BLaER1 (cell line): Measurements from ENCODE around the gene TIMP2.
"Not testable (repeated sequence)": the region's sequence is repeated elsewhere in the genome, so short reads cannot be mapped to it uniquely, and the experiment has no call there.

Experiments used
- H3K27ac ChIP-seq: shearing (Covaris generic); formaldehyde crosslinking; 2 replicates; pipeline ENCODE4 v1.8.1; 2022
- H3K27me3 ChIP-seq: shearing (Covaris generic); formaldehyde crosslinking; 2 replicates; pipeline ENCODE4 v1.8.1; 2022
- H3K36me3 ChIP-seq: shearing (Covaris generic); formaldehyde crosslinking; 2 replicates; pipeline ENCODE4 v1.8.1; 2022
- H3K4me1 ChIP-seq: shearing (Covaris generic); formaldehyde crosslinking; 2 replicates; pipeline ENCODE4 v1.8.1; 2022
- H3K4me2 ChIP-seq: shearing (Covaris generic); formaldehyde crosslinking; 2 replicates; pipeline ENCODE4 v1.8.1; 2022
- H3K4me3 ChIP-seq: shearing (Covaris generic); formaldehyde crosslinking; 2 replicates; pipeline ENCODE4 v1.8.1; 2022
- H3K9ac ChIP-seq: shearing (Covaris generic); formaldehyde crosslinking; 2 replicates; pipeline ENCODE4 v1.8.1; 2022
- H3K9me3 ChIP-seq: shearing (Covaris generic); formaldehyde crosslinking; 2 replicates; pipeline ENCODE4 v1.8.1; 2022
- H4K20me1 ChIP-seq: shearing (Covaris generic); formaldehyde crosslinking; 2 replicates; pipeline ENCODE4 v1.8.1; 2022
- Cebpa-rat ChIP-seq: shearing (Covaris generic); IDR thresholded peaks from 2 replicates; pipeline ENCODE4 v1.8.1; 2022

The TIMP2 gene

DNA sequence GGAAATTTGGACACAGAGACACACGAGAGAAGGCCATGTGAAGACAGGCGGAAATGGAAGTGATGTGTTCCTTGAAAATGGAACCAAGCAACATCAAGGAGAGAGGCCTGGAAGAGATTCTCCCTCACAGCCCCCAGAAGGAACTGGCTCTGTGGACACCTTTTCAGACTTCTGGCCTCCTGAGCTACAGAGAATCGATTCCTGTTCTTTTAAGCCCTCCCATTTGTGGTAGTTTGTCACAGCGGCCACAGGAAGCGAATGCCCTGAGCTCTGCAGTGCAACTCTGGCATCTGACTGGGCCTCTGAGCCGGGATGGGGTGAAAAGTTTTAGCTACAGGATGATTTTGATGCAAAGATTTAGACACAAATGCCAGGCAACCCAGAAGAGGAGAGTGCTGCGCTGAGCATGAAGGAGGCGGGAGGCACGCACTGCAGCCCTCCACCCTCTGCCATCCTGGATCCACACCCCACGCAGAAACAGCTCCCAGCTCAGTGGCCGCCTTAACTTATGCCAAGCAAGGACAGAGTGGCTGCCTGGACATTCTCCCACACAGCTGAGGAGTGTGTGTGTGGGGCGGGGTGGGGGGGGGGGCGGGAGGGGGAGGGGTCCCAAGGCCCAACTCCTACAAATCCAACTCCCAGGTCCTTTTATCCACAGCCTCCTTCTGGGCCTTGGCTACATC, 2.2 kb downstream of the TIMP2 start:
- Histone ChIP-seq H4K20me1 (peaks cover 63% of the 10 kb centered on the region), H3K27me3 (no peaks in the 10 kb centered on the region), H3K27ac (peak overlapping the region; percentile 56), H3K36me3 (peaks cover 25% of the 10 kb centered on the region; the same call in 1 of the 2 replicates), H3K4me2 (peak overlapping the region; percentile 97), H3K9ac (peak overlapping the region; percentile 63), H3K4me3 (peak overlapping the region; percentile 78), H3K4me1 (peaks cover 69% of the 10 kb centered on the region), H3K9me3 (no peaks in the 10 kb centered on the region)
- no peak for TF ChIP-seq Cebpa-rat

DNA sequence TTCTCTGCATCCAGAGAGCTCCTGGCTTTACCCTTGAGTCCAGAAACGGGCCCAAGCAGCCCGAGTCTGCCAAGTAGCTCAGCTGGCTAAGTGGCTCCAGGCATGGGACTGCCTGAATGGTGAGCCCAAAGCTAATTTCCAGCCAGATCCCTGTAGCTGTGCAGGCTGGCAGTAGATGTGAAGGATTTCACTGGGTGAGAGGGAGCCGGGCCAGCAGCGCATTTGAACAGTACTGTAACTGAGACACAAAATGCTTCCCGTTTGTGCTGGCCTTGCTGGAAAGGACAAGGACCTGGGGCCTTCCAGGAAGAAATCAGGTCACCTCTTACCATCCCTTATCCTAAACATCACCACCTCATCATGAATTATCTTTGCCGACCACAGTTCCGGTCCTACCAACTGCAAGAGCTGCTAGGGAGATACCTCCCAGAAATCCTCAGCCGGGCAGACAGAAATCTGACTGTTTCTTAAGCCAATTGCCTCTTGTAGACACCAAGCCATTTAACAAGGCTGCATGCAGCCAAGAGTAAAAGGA, 3.7 kb downstream of the TIMP2 start:
- Histone ChIP-seq H4K20me1 (peaks cover 72% of the 10 kb centered on the region), H3K4me3 (no peak overlapping the region), H3K27me3 (no peaks in the 10 kb centered on the region), H3K9me3 (no peaks in the 10 kb centered on the region), H3K9ac (peak overlapping the region; percentile 44; the same call in 1 of the 2 replicates), H3K4me1 (peaks cover 84% of the 10 kb centered on the region), H3K36me3 (peaks cover 25% of the 10 kb centered on the region; the same call in 1 of the 2 replicates), H3K27ac (peak overlapping the region; percentile 8; the same call in 1 of the 2 replicates), H3K4me2 (peak overlapping the region; percentile 97)
- no peak for TF ChIP-seq Cebpa-rat

DNA sequence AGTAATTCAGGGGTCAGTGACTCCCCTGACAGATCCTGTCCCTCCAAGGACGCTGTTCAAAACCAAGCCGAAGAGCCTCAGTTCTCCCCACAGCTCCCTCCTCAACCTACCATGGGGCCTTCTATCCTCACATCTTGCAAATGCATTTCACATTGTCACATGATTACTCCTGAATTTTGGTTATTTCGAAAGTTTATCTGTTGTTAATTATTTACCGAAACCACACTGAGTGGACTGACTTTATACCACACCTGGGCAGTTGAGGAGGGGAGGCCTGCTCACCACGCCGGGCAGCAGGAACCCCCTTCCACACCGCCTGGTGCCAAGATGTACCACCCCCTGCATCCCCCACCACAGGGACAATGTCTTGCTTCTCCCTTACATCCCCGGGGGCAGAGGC, 4.7 kb downstream of the TIMP2 start:
- no peak for TF ChIP-seq Cebpa-rat
- Histone ChIP-seq H3K27me3 (no peaks in the 10 kb centered on the region), H4K20me1 (peaks cover 72% of the 10 kb centered on the region), H3K9ac (peak overlapping the region; percentile 44; the same call in 1 of the 2 replicates), H3K27ac (peak overlapping the region; percentile 8; the same call in 1 of the 2 replicates), H3K9me3 (no peaks in the 10 kb centered on the region), H3K36me3 (peaks cover 25% of the 10 kb centered on the region; the same call in 1 of the 2 replicates), H3K4me3 (no peak overlapping the region), H3K4me2 (peak overlapping the region; percentile 97), H3K4me1 (peaks cover 85% of the 10 kb centered on the region)

DNA sequence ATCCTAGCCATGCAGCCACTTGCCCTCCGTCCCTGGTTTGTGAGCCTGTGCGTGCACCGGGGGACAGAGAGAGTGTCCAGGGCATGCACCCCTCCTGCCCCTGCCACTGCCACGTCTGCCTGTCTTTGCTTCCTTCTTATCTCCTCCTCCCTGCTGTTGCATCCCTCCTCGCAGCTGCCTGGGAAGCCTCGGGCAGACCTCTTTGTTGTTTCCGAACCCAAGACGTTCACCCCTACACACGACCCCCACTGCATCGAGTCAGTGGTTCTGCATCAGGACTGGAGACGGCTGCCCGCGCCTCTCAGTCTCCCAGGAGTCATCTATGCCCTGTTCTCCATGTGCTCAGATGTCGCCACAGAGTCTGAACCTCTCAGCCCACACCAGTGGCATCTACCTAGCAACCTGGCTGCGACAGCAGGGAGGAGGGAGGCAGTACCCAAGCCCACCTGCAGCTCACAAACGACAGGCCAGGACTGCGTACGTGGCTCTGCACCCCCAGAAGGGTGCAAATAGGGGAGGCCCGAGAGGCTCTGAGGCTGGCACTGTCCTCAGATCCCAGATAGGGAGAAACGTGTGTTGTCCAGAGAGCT, 5.2 kb downstream of the TIMP2 start:
- Histone ChIP-seq H4K20me1 (peaks cover 72% of the 10 kb centered on the region), H3K27me3 (no peaks in the 10 kb centered on the region), H3K9ac (peak overlapping the region; percentile 27; the same call in 1 of the 2 replicates), H3K27ac (peak overlapping the region; percentile 8; the same call in 1 of the 2 replicates), H3K4me3 (no peak overlapping the region), H3K9me3 (no peaks in the 10 kb centered on the region), H3K36me3 (peaks cover 25% of the 10 kb centered on the region; the same call in 1 of the 2 replicates), H3K4me1 (peaks cover 91% of the 10 kb centered on the region), H3K4me2 (peak overlapping the region; percentile 97)
- TF ChIP-seq Cebpa-rat = no peak

DNA sequence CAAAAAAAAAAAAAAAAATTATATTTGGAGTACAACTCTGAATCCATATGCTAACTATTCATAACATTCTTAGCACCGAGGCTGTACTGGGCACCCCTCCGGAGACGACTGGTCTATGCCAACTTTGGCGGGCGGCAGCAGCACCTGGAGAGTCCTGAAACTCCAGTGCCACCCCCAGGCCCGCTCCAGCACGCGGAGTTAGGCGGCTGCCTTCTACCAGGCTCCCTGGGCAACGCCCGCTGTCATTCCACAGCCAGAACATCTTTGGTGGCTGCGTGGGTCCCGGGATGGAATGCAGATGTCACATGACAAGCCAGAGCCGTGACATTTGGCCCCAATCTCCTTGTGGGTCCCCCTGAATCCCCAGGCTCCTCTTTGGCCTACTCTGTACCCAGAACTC, 6.2 kb downstream of the TIMP2 start:
- peaks cover 100% of the 10 kb centered on the region for H3K4me1 ChIP-seq
- peaks cover 69% of the 10 kb centered on the region for H4K20me1 ChIP-seq
- no peaks in the 10 kb centered on the region for H3K27me3 ChIP-seq
- no peak overlapping the region for H3K4me3 ChIP-seq
- peak overlapping the region; percentile 12; the same call in 1 of the 2 replicates for H3K4me2 ChIP-seq
- H3K9ac ChIP-seq = no peak overlapping the region
- no peak for TF ChIP-seq Cebpa-rat
- peaks cover 25% of the 10 kb centered on the region; the same call in 1 of the 2 replicates for H3K36me3 ChIP-seq
- H3K27ac ChIP-seq = no peak overlapping the region
- H3K9me3 ChIP-seq = no peaks in the 10 kb centered on the region

DNA sequence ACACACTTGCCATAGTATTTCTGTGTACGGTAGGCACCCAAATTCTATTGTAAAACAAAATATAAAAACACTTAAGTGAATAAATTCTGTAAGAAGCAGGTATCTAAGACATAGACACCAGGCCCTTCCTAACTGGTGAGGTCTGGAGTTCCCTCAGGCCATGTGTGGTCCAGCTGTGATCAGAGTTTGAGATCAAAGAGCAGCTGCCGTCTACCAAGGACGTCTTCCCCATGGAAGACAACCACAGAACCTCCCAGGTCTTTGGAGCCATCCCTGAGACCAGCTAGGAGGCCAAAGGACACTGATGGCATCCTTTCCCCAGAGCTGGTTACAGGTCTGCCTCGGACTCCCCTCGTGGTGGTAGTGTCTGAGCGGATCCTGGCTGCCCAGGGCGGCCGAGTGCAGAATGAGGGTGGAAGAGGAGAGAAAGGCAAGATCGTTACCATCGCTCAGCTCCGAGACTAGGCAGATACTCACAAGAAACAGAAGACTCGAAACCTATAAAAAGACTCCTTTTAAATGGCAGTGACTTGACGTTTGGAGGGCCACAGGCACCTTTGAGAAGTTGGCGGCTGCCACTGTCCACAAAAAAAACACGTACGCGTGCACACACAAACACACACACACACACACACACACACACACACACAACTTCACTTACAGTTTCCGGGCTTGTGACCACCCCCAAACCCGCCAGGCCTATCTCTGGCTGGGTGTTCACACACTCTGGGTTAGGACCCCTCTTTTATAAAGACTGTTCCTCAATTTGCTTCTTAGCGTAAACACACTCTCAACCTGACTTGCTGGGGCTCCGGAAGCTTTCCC, 7.5 kb downstream of the TIMP2 start:
- no peak overlapping the region for H3K4me3 ChIP-seq
- no peaks in the 10 kb centered on the region for H3K27me3 ChIP-seq
- peak overlapping the region; percentile 93 for H3K4me2 ChIP-seq
- H3K27ac ChIP-seq = peak overlapping the region; percentile 74
- H3K9me3 ChIP-seq = no peaks in the 10 kb centered on the region
- 0 out of 2 replicates have a peak overlapping the region, but pooled peaks have one; percentile 34 for H3K9ac ChIP-seq
- peaks cover 33% of the 10 kb centered on the region; the same call in 1 of the 2 replicates for H3K36me3 ChIP-seq
- TF ChIP-seq Cebpa-rat = no peak
- peaks cover 100% of the 10 kb centered on the region for H3K4me1 ChIP-seq
- H4K20me1 ChIP-seq = peaks cover 69% of the 10 kb centered on the region

DNA sequence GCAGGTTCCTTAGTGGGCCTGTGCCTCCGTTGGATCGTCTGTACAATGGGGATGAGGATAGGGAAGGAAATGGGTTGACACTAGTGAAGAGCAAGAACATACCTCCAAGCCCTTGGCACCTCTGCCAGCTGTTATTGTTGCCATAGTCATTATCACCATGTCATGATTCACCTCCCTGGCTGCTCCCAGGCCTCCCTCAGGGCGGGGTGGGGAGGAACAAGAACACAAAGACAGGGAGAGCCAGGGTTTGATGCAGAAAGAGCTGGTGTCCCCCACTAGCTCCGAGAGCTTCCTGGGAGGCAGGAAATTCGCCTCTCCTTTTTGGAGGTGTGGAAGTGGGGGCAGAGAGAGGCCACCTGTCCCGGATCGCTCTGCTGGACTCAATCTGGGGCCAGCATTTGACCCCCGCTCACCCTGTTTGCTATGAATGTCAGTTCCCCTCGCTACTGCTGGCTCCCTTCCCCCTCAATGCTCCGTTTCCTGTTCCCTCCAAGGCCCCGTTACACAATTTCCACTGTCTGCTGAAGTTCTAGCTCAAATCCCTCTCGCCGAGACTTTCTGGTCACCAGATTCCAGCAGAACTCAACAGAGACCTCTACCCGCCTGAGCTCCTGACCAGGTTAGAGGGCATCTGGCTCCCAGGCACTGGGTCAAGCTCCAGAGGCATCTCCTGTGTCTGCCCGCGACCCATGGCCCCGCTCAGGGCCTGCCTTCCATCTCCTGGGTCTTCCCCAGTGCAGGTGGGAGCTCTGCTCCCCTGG, 9.1 kb downstream of the TIMP2 start:
- Histone ChIP-seq H3K36me3 (peaks cover 29% of the 10 kb centered on the region), H3K4me2 (peak overlapping the region; percentile 93), H4K20me1 (peaks cover 69% of the 10 kb centered on the region), H3K4me3 (peak overlapping the region; percentile 60), H3K27ac (peak overlapping the region; percentile 93), H3K4me1 (peaks cover 100% of the 10 kb centered on the region), H3K27me3 (no peaks in the 10 kb centered on the region), H3K9ac (peak overlapping the region; percentile 81), H3K9me3 (no peaks in the 10 kb centered on the region)
- TF ChIP-seq Cebpa-rat = peak; percentile 79

DNA sequence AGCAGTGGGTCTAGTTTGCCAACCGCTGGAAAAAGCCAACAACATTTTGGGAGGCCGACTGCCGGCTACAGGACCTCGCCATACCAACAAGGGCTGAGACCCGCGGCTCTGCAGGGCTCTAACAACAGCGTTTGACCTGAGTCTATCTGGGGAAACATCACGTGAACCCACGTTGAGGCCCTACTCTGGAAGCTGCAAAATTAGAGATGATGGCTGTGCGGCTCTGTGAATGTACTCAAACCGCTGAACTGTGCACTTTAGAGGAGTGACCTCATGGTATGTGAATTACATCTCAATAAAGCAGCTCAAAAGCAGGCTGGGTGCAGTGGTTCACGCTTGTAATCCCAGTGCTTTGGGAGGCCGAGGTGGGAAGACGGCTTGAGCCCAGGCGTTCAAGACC, 12.1 kb downstream of the TIMP2 start:
- Histone ChIP-seq H3K9me3 (no peaks in the 10 kb centered on the region), H3K36me3 (peaks cover 33% of the 10 kb centered on the region), H3K27ac (no peak overlapping the region), H3K4me2 (peak overlapping the region; percentile 65), H3K4me1 (peaks cover 79% of the 10 kb centered on the region), H3K27me3 (no peaks in the 10 kb centered on the region), H3K9ac (no peak overlapping the region), H4K20me1 (peaks cover 69% of the 10 kb centered on the region), H3K4me3 (no peak overlapping the region)
- no peak for TF ChIP-seq Cebpa-rat

DNA sequence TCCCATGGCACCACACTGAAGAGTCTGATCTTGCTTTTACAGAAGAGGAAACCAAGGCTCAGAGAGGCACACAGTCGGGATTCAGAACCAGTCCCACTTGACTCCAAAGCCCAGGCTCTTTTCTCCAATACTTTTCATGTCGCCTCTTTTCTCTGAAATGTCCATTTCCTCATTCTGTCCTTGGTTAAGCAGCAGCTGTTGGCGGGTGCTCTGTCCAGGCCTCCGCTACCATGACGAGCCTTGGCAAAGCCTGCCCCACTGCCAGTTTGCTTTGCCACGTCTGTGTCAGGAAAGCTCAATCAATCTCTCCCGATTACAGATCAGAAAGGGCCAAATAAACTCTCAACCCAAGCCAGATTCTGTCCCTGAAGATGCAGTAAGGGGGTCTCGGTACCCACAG, 13.1 kb downstream of the TIMP2 start:
- no peak overlapping the region for H3K4me2 ChIP-seq
- H3K9ac ChIP-seq = no peak overlapping the region
- H3K36me3 ChIP-seq = peaks cover 44% of the 10 kb centered on the region
- peaks cover 68% of the 10 kb centered on the region for H3K4me1 ChIP-seq
- H3K27ac ChIP-seq = no peak overlapping the region
- no peaks in the 10 kb centered on the region for H3K27me3 ChIP-seq
- TF ChIP-seq Cebpa-rat = no peak
- H3K9me3 ChIP-seq = no peaks in the 10 kb centered on the region
- H3K4me3 ChIP-seq = no peak overlapping the region
- H4K20me1 ChIP-seq = peaks cover 70% of the 10 kb centered on the region

DNA sequence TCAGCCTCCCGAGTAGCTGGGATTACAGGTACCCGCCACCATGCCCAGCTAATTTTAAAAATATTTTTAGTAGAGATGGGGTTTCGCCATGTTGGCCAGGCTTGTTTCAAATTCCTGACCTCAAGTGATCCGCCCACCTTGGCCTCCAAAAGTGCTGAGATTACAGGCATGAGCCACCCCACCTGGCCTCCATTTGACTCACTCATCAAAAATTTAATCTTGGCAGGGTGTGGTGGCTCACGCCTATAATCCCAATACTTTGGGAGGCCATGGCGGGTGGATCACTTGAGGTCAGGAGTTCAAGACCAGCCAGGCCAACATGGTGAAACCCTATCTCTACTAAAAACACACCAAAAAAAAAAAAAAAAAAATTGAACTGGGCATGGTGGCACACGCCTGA, 13.6 kb downstream of the TIMP2 start:
- peaks cover 63% of the 10 kb centered on the region for H3K4me1 ChIP-seq
- H3K4me2 ChIP-seq, H3K4me3 ChIP-seq, H3K27me3 ChIP-seq, H3K9ac ChIP-seq, H3K9me3 ChIP-seq, H3K27ac ChIP-seq: not testable (repeated sequence)
- peaks cover 75% of the 10 kb centered on the region for H4K20me1 ChIP-seq
- peaks cover 48% of the 10 kb centered on the region for H3K36me3 ChIP-seq
